SW480 (cell line): ENCODE data around the gene ATP9A.
"Not testable (repeated sequence)": the region's sequence is repeated elsewhere in the genome, so short reads cannot be mapped to it uniquely, and the experiment has no call there.

ENCODE experiments used
- DNase-seq: peaks from one replicate; pipeline ENCODE4 v3.0.0-alpha.2; 2016; ENCODE audit warnings: low spot score

Gene ATP9A

GRCh38 chr20:51723026-51723425, 45.2 kb downstream of the ATP9A start:
- DNase-seq: not testable (repeated sequence)

DNA sequence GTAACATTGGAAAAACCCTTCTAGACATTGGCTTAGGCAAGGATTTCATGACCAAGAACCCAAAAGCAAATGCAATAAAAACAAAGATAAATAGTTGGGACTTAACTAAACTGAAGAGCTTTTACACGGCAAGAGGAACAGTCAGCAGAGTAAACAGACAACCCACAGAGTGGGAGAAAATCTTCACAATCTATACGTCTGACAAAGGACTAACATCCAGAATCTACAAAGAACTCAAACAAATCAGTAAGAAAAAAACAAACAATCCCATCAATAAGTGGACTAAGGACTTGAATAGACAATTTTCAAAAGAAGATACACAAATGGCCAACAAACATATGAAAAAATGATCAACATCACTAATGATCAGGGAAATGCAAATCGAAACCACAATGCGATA, 45.9 kb downstream of the ATP9A start:
- DNase-seq: not testable (repeated sequence)

DNA sequence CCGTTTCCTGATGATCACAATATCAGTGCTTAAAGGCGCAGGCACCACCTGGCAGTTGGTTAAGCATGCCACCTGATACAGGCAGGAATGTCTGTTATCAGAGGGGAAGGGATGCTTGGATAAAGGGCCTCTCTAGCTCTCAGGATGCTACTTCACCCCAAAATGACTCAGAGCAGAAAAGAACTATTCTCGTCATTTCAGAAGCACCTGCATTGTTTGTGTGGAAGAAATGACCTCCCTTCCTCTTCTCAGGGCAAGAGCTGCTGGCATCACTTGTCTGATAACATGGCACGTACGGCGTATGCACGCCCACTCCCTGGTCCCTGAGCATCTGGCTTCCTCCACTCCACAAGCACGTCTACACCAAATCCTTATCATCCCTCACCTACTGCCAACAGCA, 47.3 kb downstream of the ATP9A start:
- DNase-seq: no peak

DNA sequence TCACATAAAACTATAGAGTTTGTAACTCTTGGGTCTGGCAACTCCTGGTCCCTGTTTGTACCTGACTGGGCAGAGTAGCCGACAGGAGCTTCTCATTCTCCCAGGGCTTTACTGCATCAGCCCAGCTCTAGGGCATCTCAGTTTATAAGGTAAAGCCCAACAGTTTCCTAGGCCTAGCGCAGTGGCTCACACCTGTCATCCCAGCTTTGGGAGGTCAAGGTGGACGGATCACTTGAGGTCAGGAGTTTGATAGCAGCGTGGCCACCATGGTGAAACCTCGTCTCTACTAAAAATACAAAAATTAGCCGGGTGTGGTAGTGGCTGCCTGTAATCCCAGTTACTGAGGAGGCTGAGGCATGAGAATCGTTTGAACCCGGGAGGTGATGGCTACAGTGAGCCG, 47.8 kb downstream of the ATP9A start:
- DNase-seq: no peak

DNA sequence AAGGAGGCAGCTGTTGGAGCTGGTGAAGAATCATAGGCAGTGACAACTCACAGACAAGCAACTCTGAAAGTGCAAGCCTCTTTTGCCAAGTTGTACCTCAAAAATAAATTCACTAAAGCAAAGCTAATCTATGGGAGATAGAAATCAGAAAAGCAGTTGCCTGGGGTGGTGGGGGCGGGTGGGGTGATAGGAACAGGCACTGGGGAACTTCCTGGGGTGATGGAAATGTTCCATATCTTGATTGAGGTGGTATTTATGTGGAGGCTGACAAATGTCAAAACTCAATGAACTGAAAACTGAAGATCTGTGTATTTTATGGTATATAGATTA, 52.4 kb downstream of the ATP9A start:
- DNase-seq: no peak

DNA sequence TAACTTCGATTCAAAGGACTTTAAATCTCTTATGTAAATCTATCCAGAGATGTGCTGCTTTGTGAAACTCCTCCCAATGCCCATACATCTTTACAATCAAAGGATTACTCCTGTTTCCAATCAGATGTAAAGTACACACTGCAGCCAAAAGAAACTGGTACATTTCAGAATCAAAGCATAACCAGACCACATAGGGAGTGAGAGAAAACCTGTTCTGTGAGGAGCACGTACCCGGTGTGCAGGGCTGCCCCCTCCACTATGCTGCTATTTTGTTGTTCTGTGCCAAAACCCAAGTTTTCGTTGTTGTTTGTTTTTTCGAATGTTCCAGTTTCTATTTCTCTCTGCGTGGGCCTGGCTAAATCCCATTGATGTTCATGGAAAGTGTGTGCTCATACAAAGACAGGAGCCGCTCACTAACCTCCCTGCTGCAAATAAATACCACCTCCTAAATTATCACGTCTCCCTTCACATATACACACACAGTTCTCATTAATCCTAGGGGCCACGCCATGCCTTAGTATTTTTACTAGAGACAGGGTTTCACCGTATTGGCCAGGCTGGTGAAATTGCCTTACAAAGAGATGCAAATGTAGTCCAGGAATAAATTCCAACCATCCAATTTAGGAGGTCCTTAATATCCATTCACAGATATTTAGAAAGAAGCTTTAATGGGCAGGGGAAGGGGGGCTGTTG, 52.9 kb downstream of the ATP9A start:
- DNase-seq: no peak

- no peak for DNase-seq
Measured at GRCh38 chr20:51713213-51713598, 55.0 kb downstream of the ATP9A start.

DNA sequence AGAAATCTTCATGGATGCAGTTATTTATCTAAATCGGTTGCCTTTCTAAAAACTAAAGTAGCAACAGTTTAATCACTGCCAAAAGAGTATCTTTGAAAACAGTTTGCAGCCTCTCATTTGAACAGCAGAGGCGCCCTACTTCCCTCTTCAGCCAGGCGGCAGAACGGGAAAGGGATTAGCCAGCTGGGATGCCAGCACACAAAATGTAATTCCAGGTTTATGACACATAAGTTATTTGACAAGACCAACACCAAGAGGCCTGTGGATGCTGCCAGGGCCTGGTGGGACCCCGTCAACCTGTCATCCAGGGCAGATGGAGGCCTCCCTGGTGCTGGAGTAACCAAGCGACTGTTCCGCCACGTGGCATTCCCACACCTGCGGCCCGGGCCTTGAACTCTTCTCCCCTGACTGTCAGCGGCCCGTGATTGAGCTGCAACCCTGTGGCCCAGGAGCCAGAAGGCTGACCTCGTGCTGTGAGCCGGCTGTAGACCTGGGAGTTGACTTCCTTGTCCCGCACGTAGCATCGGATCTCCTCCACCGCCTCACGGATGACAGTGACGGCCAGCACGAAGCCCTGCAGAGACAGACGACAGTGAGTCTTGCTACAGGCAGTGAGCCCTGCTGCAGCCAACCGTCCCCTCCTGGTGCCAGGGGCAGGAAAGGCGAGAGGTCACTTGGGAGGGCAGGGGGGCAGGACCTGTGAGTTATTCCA, 55.5 kb downstream of the ATP9A start:
- DNase-seq: peak; percentile 42

DNA sequence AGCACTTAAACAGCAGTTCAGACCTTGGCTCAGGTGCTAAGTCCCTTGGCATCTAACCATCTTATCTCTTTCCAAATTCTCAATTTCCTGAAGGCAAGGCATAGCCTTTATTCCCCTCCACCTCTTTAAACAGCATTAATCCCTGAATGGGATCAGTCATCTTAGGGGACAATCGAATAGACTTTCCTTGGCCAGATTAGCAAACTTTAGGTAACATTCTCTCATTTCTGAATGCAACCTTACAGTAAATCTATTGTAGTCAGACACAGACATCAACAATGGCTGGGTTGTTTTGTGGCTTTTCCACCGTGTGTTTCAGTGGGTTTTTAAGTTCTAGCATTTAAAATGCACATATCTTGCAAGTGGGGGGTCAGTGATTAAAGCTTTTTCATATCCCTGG, 56.8 kb downstream of the ATP9A start:
- DNase-seq: no peak

DNA sequence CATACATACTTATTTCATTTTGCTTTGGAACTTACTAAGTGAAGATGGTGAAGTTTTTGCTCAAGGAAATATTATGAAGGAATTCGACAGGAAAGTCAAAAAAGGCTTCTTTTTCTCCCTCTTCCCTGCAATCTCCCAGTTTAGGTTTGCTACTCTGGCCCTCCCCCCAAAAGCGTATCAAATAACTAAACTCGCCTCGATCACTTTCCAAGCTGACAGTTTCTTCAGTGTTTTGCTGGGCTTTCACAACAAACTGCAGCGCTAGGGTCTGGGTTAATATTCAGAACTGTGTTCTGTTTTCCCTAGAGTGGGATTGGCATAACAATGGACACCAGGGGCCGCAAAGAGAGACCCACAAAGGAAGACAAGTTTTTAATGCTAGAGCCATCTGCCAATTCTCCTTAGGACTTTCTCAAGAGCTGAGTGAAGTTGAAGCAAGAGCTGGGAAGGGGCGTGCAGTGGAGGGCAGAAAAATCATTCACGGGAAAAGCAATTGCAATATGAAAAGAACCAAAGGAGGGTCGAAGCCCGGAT, 57.8 kb downstream of the ATP9A start:
- DNase-seq: no peak

DNA sequence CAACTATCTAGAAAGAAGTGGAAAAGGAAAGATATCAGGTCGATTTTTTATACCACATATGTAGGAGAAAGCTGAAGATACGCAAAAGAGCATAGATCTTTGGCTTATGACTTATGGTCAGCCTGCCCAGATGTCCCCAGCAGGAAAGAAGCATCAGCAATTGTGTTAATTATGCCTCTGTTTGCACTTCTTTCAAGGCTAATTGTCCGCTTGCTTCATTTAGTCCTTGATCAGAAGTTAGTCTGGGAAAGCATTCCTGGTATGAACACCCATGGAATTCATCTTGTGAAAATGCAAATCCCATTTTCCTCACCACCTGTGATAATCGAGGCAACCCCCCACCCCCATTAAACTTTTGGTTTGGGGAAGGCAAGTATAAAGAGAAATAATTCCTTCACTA, 62.8 kb downstream of the ATP9A start:
- no peak for DNase-seq

GRCh38 chr20:51703400-51704287, 64.5 kb downstream of the ATP9A start:
- peak; percentile 85 for DNase-seq

DNA sequence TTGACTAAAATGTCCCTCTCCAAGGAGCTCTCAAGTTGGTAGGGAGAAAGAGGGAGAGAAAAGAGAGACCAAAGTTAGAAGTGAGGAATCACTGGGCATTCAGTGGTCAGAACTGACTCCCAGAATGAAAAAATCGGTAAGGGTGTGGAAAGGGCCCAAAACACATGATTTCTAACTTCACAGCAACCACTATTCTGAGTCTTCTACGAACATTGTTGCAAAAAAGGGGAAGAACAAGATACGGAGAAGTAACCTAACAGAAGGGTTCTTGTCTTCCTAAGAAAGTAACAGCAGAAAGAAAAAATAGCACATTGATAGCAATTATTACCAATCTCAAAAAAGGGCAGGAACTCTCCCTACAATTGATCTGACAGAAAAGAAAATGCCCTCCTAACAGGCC, 65.6 kb downstream of the ATP9A start:
- DNase-seq: no peak

DNA sequence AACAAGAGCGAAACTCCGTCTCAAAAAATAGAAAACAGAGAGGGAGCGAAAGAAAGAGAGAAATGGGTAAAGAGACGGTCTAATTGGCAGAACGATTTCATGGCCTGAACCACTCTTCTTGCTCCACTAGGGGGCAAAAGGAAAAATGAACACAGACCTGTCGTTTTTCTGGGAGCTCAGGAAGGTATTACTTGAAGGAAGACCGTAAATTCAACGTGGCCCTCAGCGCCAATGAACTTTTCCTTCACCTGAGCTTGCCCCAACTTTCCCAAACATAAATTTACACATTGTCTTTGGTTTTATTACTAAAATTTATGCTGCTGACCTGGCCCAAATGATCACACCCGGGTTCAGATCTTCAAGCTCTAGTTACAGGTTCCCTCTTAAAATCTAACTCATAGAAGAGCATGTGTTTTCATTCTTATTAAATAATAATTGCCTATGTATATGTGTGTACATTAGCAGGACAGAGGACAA, 67.3 kb downstream of the ATP9A start:
- DNase-seq: peak; percentile 65

- DNase-seq: no peak
Measured at GRCh38 chr20:51698252-51698651, 69.9 kb downstream of the ATP9A start.

- no peak for DNase-seq
Measured at GRCh38 chr20:51697096-51697826, 70.9 kb downstream of the ATP9A start.

DNA sequence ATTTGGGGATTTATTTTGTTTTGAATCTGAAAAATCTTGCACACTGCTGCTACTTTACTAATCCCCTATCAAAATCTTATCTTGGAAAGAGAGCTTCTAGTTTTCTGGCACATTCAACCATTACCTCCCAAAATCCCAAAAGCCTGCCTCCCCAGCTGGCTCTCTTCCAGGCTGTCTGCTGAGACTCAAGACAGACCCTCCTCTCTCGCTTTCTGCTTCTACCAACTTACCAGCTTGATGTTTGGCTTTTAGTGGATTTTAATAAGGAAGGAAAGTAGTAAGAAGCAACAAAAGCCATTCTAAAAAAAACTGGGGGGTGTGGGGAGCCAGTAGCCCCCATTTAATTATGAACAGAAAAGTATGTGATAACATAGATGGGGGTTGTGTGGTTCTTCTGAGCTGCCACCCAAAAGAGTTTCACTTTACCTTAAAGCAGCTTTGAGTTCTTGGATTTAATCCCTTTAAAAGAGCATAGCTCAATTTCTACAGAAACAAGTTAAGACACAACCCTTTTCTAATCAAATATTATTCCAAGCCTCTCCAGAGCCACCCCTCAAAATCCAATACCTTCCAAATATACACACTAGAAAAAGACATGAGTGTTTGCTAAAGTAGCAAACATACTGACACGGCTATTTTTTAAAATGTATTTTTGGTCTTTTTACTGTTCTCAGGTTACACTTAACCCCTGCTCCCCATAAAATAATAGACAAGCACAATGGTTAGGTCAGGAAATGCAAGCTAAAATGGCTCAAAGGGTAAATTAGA, 71.7 kb downstream of the ATP9A start:
- no peak for DNase-seq

DNA sequence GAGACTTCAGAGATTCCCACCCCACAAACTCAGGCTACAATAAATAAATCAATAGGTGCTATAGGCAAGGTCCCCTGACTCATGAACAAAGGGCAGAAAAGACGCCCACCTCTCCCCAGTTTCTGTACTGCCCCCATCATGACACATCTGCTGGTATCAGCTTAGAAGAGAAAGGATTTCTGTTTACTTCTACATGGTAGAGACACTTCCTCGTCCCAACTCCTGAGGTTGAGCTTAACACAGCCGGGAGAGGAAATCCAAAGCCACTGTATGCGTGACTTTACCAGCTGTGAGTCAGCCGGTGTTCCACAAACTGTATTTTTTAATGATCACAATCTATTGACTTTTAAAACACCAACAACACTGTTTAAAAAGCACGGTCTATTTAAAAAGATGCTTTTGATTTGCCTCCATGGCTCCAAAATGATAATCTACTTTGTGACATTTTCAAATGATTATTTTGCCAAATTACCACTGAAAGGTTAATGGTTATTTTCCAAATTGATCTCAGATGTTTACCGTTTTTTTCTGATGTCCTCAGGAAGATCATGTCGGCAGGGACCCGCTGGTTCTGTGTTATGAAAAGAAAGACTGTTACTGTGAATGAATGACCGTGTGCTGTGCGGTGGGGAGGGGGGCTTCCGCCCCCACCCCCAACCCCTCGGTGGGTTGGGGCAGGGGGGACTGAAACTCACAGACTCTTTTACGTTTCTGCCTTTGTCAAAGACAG, 72.5 kb downstream of the ATP9A start:
- peak; percentile 78 for DNase-seq

- DNase-seq: no peak
Measured at GRCh38 chr20:51692806-51693400, 75.3 kb downstream of the ATP9A start.

DNA sequence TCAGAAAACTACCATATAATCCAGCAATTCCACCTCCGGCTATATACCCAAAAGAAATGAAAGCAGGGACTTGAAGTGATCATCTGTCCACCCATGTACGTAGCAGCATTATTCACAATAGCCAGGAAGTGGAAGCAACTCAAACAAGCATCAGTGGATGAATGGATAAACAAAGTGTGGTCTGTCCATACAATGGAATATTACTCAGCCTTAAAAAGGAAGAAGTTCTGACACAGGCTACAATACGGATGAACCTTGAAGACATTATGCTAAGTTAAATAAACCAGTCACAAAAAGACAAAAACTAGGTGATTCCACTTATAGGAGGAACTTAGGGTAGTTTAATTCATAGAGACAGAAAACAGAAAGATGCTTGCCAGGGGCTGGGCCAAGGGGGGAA, 76.5 kb downstream of the ATP9A start:
- no peak for DNase-seq
